ENCODE results near the gene PPP4R3B. TPM values are rescaled to one million over a fixed set of nuclear protein-coding genes. Genes with fewer than 3 reads are reported as not detected.
A peak's percentile ranks its signal among the peaks of the same experiment; 100 is the strongest.

Gene PPP4R3B
- total RNA-seq, 1 experiment from 2014 or later: 53.2 TPM

DNA sequence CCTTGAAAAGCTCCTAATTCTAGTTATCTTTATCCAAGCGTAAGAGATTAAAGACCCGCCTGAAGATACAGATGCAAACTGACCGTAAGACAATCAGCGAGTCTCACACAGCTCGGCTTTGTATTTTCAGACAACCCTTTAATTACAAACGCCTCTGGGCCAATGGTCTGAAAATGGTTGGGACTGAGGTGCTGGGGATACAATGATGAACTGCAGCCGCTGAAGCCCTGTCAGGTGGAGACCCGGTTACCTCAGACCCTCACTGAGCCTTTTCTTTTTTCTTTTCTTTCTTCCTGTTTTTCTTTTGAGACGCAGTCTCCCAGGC lies 98.6 kb downstream of the PPP4R3B start:
- DNase-seq (ENCODE audit: low read depth): peak; percentile 24

GRCh38 chr2:55511508-55512124 lies 105.8 kb downstream of the PPP4R3B start:
- peak; percentile 61 for DNase-seq (ENCODE audit: low read depth)

DNA sequence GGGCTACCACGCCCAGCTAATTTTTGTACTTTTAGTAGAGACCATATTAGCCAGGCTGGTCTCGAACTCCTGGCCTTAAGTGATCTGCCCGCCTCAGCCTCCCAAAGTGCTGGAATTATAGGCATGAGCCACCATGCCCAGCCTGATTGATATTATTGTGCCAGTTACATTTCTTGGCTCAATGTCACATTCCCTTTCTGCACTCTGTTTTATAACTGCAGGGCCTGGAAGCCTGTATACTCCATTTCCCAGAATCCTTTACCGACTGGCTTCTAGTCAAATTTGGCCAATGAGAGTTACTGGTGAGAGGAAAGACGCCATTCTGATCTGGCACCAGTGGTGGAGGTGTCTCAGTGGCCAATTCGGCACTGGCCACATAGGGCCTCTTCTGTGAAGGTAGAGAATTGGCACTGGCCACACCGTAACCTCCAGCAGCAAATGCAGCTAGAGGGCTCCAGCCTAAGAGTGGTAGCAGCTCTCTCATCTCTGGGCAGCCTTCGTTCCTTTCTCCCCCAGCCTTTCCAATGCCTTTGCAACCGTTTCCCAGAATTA lies 114.8 kb downstream of the PPP4R3B start:
- no peak for DNase-seq (ENCODE audit: low read depth)

DNA sequence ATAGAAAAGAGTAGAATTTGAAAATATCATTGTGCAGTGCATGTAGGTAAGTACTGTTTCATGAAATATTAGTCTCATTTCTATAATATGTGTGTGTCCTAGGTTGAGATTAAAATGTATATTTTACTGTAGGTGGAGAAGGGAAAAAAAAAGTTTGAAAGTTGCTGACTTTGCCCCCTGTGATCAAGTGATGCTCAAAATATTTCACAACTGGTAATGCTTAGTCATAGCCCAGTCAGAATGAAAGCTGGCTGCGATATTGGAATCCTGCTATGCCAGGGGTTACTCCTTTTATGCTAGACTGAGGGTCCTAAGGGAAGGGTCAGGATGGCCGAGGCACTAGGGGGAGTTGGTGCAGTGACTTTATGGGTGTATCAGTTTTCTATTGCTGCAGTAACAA lies 117.4 kb downstream of the PPP4R3B start:
- peak; percentile 46 for DNase-seq (ENCODE audit: low read depth)

GRCh38 chr2:55498582-55498981 lies 118.8 kb downstream of the PPP4R3B start:
- DNase-seq (ENCODE audit: low read depth): no peak

Other genes starting within 250 kb of the PPP4R3B start
- gene CCDC88A, start 197.8 kb downstream of the PPP4R3B start, total RNA-seq (2014; rRNA removed; shearing (Covaris generic)): 62.5 and 86.3 TPM in 2 replicates
- gene CFAP36, start 97.9 kb downstream of the PPP4R3B start, total RNA-seq (2014; rRNA removed; shearing (Covaris generic)): 34.6 and 36.9 TPM in 2 replicates
- gene PNPT1, start 76.2 kb upstream of the PPP4R3B start, total RNA-seq (2014; rRNA removed; shearing (Covaris generic)): 36.1 and 44.6 TPM in 2 replicates